Mesothelial cell of epicardium (in vitro differentiated cells): ENCODE data around the gene MYH14. TPM values are rescaled to one million over a fixed set of nuclear protein-coding genes. Genes with fewer than 3 reads are reported as not detected.

ENCODE experiments used
- DNase-seq, 2 experiments: peaks; one replicate each; pipeline ENCODE4 v3.0.0; 2021; ENCODE audit warnings: low spot score in 2 of 2; ENCODE audit not compliant: unreplicated experiment in 2 of 2
- H3K27ac Mint-ChIP-seq: 2 replicates; pipeline ENCODE4 v1.8.0; 2021; ENCODE audit warnings: mixed read lengths
- H3K27me3 Mint-ChIP-seq: 2 replicates; pipeline ENCODE4 v1.8.0; 2021; ENCODE audit warnings: low read depth, mixed read lengths
- H3K36me3 Mint-ChIP-seq: 2 replicates; pipeline ENCODE4 v1.8.0; 2021; ENCODE audit warnings: mixed read lengths
- H3K4me1 Mint-ChIP-seq: 2 replicates; pipeline ENCODE4 v1.8.0; 2021; ENCODE audit warnings: mixed read lengths
- H3K4me3 Mint-ChIP-seq: 2 replicates; pipeline ENCODE4 v1.8.0; 2021; ENCODE audit warnings: mild to moderate bottlenecking, moderate library complexity, mixed read lengths
- H3K9me3 Mint-ChIP-seq: 2 replicates; pipeline ENCODE4 v1.8.0; 2021; ENCODE audit warnings: mixed read lengths
- total RNA-seq: library from RNA; stranded (reverse); gene quantifications from 3 replicates; pipeline ENCODE4 v1.2.1, GENCODE V29; 2021
- TF ChIP-seq, protein P1 (sequence below): fragments of 200-600 bp; sonication (generic); IDR thresholded peaks from one replicate; pipeline ENCODE4 v1.5.0; 2021; ENCODE audit warnings: antibody characterized with exemption; ENCODE audit not compliant: unreplicated experiment

The MYH14 gene
- total RNA-seq, 1 donor from 2014 or later: 52.3 TPM

DNA sequence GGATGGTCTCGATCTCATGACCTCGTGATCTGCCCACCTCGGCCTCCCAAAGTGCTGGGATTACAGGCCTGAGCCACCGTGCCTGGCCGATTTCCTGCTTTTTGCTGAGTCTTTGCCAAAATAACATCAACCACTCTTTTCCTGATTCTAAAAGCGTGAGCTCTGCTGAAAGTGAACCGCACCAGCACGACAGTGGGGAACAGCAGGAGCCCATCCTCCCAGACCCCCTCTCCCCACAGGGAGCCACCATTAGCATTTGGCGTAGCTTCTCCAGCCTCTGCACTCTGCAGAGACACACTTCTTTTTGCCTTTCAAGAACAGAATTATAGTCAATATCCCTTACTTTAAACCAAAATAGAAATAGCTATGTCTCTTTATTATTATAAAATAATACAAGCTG, 41.3 kb downstream of the MYH14 start:
- DNase-seq: no peak
- H3K4me3 Mint-ChIP-seq: no peak overlapping the region

DNA sequence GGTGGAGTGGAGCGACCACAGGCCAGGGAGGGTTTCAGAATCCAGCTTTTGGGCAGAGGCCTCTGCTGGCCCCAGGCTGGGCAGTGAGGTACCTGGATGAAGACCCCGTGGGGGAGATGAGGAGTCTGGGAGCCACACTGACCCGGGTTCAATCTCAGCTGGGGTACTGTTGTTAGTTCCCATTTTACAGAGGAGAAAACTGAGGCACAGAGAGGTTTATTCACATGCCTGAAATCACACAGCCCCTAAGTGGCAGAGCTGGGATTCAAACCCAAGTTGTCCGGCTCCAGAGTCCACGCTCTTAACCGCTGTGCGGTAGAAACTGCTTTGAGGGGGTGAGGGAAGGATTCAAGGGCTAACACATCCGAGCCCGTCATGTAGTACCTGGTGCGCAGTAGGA, 45.0 kb downstream of the MYH14 start:
- H3K27me3 Mint-ChIP-seq: no peaks in the 10 kb centered on the region
- peaks cover 12% of the 10 kb centered on the region for H3K9me3 Mint-ChIP-seq
- DNase-seq: no peak
- H3K4me1 Mint-ChIP-seq: no peaks in the 10 kb centered on the region
- no peak overlapping the region for H3K27ac Mint-ChIP-seq
- TF ChIP-seq, protein P1, sequence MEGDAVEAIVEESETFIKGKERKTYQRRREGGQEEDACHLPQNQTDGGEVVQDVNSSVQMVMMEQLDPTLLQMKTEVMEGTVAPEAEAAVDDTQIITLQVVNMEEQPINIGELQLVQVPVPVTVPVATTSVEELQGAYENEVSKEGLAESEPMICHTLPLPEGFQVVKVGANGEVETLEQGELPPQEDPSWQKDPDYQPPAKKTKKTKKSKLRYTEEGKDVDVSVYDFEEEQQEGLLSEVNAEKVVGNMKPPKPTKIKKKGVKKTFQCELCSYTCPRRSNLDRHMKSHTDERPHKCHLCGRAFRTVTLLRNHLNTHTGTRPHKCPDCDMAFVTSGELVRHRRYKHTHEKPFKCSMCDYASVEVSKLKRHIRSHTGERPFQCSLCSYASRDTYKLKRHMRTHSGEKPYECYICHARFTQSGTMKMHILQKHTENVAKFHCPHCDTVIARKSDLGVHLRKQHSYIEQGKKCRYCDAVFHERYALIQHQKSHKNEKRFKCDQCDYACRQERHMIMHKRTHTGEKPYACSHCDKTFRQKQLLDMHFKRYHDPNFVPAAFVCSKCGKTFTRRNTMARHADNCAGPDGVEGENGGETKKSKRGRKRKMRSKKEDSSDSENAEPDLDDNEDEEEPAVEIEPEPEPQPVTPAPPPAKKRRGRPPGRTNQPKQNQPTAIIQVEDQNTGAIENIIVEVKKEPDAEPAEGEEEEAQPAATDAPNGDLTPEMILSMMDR: no peak
- H3K4me3 Mint-ChIP-seq: no peak overlapping the region
- H3K36me3 Mint-ChIP-seq: peaks cover 35% of the 10 kb centered on the region

More for the DNA sequence above, 41.3 kb downstream of the MYH14 start:
- Mint-ChIP-seq H3K4me1 (no peaks in the 10 kb centered on the region), H3K27ac (no peak overlapping the region), H3K36me3 (peaks cover 19% of the 10 kb centered on the region), H3K27me3 (no peaks in the 10 kb centered on the region), H3K9me3 (no peaks in the 10 kb centered on the region)
- TF ChIP-seq, protein P1: no peak

DNA sequence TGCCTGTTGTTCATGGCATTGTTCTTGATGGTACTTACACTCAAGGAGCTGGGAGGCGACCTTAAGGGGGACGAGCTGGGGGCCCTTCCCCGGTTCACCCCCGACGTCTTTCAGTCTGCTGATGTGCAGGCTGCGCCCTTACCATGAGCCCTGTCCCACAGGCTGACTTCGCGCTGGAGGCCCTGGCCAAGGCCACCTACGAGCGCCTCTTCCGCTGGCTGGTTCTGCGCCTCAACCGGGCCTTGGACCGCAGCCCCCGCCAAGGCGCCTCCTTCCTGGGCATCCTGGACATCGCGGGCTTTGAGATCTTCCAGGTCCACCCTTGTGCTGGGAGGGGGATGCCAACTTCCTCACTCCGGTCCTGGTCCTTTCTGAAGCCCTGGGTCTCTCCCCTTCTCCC, 45.4 kb downstream of the MYH14 start:
- Mint-ChIP-seq H3K9me3 (peaks cover 12% of the 10 kb centered on the region), H3K36me3 (peaks cover 36% of the 10 kb centered on the region), H3K27ac (no peak overlapping the region), H3K4me3 (no peak overlapping the region), H3K27me3 (no peaks in the 10 kb centered on the region), H3K4me1 (no peaks in the 10 kb centered on the region)
- TF ChIP-seq, protein P1: no peak
- no peak for DNase-seq

DNA sequence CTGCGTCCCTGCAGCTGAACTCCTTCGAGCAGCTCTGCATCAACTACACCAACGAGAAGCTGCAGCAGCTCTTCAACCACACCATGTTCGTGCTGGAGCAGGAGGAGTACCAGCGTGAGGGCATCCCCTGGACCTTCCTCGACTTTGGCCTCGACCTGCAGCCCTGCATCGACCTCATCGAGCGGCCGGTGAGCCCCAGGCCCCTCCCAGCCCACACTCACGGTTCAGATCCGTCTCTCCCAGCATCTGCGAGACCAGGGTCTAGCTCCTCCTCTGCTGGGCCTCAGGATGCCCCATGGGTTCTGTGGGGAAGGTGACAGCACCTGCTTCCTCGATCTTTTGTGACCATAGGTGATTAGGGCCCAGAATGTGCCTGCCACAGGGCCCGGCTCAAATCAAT, 46.2 kb downstream of the MYH14 start:
- H3K36me3 Mint-ChIP-seq: peaks cover 39% of the 10 kb centered on the region
- H3K4me1 Mint-ChIP-seq: no peaks in the 10 kb centered on the region
- TF ChIP-seq, protein P1: no peak
- H3K27me3 Mint-ChIP-seq: no peaks in the 10 kb centered on the region
- peaks cover 15% of the 10 kb centered on the region for H3K9me3 Mint-ChIP-seq
- no peak for DNase-seq
- no peak overlapping the region for H3K27ac Mint-ChIP-seq
- no peak overlapping the region for H3K4me3 Mint-ChIP-seq

DNA sequence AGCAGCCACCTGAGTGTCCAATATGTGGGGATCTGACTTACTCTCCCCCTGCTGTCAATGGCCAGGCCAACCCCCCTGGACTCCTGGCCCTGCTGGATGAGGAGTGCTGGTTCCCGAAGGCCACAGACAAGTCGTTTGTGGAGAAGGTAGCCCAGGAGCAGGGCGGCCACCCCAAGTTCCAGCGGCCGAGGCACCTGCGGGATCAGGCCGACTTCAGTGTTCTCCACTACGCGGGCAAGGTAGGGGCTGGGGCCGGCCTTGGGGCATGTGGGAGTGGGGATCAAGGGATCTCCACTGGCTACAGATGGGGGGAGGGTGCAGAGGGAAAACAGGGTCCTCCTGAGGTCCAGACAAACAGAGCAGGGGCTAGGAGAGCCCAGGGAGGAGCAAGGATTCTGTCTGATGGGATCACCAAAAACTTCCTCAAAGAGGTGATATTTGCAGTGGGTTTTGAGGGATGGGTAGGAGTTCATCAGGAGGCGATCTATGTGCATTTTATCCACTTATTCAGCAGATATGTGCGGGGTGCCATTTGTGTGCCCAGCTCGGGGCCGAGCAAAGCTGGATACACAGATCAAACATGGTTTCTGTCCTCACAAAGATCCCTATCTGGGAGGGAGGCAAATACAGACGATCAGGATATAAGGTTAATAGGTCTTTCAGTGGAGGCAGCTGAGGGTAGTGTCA, 47.2 kb downstream of the MYH14 start:
- no peak for DNase-seq
- H3K27me3 Mint-ChIP-seq: no peaks in the 10 kb centered on the region
- TF ChIP-seq, protein P1: no peak
- no peak overlapping the region for H3K4me3 Mint-ChIP-seq
- H3K36me3 Mint-ChIP-seq: peaks cover 47% of the 10 kb centered on the region
- H3K4me1 Mint-ChIP-seq: no peaks in the 10 kb centered on the region
- H3K9me3 Mint-ChIP-seq: peaks cover 21% of the 10 kb centered on the region
- no peak overlapping the region for H3K27ac Mint-ChIP-seq
